GM19438 (cell line): ENCODE results near the gene N4BP2L2.
A peak's percentile ranks its signal among the peaks of the same experiment; 100 is the strongest.

ENCODE experiments used
- ATAC-seq: cut with Tn5 transposase; IDR thresholded peaks from one replicate; pipeline ENCODE4 v1.9.1; 2021; ENCODE audit warnings: low read depth; ENCODE audit not compliant: unreplicated experiment

Gene N4BP2L2

DNA sequence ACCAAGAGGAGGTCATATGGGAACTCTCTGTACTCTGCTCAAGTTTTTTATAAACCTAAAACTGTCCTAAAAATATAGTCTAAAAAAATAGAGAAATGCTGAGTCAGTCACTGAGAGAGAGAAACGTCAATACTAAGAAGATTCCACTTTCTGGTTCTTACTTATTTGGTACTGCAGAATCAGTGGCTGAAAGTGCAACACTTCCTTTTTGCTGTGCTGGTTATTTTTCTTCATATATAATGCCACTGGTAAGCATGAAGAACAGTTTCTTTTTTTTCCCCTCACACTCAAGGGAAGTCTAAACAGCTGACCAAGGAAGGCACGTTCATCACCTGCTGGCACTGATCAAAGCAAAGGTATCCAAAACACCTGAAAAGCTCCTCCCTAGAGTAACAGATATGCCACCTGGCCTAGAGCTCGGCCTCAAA lies 66.4 kb downstream of the N4BP2L2 start:
- ATAC-seq: peak; percentile 81

DNA sequence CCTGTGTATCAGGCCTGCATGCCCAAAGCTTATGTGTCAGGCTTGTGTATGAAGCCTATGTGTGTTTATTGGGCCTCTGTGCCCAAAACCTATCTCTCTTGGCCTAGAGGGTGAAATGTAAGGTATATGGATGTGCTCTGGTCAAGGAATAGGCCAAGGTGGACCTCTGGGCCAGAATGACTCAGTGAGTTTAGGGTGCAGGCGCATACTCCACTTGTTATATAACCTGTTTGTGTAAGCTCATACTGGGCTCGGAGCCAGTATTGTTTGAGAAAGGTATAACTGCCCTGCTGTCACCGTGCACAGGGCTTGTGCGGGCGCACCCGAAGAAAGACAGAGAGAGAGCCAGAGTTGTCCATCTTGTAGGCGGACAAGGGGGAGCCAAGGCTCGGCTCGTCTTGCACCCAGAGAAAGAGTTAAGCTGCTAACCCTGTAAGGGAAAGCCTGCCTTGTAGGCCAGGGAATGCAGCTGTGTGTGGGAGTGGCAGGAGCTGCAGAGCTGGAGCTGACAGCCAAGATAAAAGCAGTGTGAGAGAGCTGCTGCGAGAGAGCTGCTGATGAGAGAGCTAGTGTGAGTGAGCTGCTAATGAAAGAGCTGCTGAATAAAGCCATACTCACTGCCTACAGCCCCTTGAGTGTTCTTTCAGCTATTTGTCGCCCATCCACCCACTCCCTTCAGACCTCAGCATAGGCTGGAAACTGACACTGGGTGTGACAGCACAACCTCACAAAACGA lies 67.2 kb downstream of the N4BP2L2 start:
- ATAC-seq: no peak

DNA sequence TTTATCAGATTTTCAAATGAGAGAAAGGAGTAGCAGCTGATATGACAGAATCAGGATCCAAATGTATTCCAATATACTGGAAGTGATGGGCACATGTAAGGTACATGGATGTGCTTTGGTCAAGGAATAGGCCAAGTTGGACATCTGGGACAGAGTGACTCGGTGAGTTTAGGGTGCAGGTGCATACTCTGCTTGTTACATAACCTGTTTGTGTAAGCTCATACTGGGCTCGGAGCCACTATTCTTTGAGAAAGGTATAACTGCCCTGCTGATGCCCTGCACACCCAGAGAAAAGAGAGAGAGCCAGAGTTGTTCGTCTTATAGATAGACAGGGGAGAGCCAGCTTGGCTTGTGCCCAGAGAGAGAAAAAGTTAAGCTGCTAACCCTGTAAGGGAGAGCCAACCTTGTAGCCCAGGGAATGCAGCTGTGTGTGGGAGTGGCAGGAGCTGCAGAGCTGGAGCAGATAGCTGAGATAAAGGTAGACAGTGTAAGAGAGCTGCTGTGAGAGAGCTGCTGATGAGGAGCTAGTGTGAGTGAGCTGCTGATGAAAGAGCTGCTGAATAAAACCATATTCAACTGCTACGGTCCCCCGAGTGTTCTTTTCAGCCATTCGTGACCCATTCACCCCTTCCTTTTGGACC lies 70.0 kb downstream of the N4BP2L2 start:
- no peak for ATAC-seq

DNA sequence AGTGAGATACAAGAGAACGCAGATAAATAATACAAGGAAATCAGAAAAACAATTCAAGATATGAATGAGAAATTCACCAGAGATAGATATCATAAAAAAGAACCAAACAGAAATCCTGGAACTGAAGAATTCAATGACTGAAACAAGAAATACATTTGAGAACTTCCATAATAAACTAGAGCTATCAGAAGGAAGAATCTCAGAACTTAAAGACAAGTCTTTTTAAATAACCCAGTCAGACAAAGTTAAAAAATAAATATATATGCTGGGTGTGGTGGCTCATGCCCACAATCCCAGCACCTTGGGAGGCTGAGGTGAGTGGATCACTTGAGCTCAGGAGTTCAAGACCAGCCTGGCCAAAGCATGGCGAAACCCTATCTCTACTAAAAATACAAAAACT lies 82.0 kb downstream of the N4BP2L2 start:
- no peak for ATAC-seq

DNA sequence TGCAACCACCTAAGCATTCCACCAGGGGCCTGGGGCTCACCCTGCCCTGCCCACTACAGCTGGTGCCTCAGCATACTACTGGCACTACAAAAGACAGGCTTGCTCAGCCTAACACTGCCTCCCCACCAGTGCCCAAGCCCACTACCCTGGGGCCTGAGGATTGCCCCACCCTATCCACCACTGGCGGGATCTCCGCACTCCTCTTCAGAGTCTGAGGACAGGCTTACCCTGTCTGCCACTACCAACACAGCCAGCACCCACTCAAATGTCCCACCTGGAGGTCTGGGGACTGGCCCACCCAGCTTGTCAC lies 83.0 kb downstream of the N4BP2L2 start:
- ATAC-seq: no peak

DNA sequence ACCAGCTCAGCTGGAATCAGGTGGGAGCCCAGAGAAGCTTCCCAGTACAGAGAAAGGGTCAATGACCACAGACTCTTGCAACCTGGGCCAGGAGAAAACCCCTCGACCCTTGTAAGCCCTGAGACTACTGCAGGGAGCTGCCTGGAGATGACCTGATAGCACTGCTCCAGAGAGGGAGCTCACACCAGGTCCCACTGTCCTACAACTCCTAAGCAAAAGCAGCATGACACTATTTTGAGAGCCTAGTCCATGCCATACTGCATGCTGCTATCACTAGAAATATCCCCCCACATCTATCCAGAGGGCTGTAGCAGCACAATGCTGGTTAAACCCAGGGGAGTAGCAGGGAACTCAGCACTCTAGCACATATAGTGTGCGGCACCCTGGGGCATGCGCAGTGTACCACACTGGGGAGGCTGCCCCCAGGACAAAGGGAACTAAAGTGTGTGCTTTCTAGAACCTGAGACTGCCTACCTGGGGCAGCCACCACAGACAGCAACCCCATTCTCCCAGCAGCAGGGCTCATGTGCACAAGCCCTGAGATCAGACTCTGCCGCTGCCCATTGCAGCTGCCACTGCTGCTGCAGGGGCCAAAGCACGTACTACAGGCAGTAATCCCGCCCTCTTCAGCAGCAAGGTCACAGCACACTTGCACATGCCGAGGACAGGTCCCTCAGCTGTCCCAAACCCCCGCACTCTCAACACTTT lies 83.6 kb downstream of the N4BP2L2 start:
- no peak for ATAC-seq

DNA sequence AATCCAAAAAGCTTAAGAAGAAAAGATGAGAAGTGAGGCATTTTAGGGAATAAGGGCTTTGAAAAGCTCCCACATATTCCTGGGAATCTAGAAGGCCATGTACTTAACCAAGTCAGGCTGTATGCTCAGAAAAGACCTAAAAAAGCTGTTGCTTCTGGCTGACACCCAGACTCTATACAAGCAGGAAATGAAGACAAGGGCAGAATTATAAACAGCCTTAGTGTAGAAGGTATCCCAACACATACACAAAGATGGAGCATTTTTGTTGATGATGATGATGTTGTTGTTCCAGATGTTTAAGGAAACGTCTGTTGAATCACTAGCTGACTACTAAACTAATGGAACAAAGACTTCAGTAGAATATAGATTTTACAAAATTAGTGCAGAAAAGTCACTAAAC lies 84.6 kb downstream of the N4BP2L2 start:
- ATAC-seq: no peak

DNA sequence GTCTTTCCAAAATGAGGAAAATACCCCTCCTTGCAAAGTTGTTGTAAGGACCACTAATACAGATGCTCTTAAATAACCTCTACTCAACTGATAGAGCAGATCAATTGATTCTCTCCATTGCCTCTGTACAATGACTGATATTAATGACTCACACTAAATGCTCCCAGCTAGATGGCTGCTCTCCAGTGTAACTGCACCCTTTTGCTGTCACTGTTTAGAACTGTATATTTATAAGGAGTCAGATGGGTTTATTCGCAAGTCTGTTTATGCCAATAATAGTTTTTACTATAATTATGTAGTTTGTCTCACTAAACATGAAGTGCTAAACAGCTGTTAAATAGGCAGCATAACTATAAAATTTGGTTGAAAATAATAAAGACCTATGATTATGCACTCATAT lies 89.6 kb downstream of the N4BP2L2 start:
- ATAC-seq: no peak

DNA sequence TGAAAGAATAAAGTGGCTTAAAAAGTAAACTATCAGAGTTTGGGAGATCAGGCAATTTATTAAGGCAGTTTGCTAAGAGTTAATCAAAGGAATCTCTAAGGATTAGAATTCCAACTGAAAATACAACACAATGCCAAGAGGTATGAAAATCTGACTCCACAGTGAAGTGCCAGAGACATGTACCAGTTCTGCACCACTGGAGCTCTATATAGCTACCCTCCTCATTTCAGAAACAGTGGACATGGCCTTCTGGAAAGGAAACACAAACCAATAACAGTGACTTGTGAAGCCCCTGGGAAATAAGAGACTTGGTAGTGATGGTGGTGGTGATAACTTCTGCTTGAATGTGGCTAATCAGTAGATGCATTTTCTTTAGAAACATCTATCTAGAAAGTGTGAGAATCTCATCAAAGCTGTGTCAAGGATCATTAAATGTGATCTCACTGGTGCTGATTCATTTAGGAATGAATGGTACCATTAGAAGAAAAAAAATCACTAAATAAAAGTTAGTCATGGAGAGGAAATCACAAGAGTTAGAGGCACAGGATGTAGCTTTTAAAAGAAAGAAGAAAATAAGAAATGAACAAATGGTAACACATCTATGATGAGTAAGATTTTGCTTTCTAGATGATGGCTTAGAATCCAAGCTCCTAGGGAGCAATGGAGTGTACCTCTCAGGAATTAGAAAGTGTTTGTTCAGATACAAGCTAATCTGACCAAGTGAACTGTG lies 90.5 kb downstream of the N4BP2L2 start:
- no peak for ATAC-seq

DNA sequence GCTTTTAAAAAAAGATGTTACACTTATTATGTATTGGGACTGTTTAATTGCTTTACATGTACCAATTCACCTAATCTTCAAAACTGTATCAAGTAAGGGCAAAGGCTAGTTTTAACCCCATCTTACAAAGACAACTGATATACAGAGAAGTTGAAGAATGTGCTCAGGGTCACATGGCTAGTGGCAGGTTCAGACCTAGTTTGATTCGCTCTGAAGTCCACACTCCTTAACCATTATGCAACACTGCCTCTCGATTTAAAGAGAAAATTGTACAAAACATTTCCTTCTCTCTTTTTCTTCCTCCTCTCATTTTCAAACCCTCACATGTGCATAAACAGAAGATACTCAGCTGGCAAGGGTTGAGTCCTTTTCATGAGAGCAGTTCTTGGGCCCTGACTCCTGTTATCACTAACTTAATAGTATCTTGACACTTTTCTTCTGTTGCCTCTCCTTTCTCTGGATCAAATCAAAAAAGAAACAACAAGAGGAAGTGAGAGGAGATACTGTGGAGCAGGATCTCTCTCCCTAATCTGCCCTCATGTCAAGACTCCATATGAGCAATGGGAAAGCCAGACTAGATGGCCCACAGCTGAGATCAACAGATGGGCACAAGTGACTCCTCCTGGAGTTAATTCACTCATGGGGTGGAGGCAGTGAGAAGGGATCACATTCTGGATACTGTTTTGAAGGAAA lies 91.7 kb downstream of the N4BP2L2 start:
- ATAC-seq: no peak

DNA sequence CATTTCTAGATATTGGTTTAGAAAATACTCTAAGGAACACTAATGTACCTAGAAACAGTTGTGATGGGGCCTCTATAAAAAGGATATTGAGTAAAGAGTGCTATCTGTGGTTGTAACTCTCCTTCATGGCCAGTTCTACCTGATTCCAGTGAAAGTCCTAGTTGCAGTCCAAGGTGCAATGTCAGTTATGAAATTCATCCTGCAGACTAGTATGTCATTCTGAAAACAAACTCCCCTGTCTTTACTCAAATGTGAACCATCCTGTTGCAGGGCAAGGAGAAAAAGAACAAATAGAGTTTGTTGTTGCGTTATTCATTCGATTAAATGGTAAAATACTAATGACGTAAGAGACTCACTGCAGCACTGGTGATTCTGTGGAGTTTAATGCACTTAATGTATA lies 92.4 kb downstream of the N4BP2L2 start:
- ATAC-seq: no peak

DNA sequence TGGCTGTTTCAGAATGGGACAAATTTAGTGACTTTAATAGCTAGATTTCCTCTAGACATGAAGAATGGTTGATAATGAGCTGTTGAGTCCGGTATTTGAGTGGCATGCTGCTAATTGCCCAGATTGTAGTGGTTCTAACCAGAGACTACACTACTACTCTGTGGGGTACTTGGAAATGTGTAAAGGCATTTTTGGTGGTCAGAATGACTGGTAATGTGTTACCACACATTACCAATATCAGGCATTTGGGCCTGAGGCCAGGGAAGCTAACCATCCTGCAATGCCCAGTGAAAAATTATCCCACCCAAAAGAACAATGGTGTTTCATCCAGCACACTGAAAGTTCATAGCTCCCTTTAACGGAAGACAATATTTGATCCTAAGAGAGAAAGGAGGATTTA lies 93.1 kb downstream of the N4BP2L2 start:
- no peak for ATAC-seq

DNA sequence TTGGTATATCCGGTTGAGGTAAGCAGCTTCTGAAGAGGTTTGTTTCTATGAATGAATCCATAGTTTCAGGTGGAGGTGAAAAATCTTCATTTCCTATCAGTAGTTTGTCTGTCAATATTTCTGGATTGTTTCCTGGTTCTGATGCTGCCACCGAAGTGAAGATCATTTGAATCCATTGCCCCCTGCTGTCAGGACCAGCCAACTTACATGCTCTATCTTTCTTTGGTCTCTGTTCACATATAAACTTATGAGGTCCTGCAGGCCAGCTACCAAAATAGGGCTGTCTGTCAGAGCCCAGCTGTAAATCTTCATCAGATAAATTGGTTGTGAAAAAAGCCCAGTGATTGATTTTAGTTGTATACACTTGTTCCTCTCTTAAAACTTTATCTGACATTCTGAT lies 95.5 kb downstream of the N4BP2L2 start:
- peak; percentile 69 for ATAC-seq

DNA sequence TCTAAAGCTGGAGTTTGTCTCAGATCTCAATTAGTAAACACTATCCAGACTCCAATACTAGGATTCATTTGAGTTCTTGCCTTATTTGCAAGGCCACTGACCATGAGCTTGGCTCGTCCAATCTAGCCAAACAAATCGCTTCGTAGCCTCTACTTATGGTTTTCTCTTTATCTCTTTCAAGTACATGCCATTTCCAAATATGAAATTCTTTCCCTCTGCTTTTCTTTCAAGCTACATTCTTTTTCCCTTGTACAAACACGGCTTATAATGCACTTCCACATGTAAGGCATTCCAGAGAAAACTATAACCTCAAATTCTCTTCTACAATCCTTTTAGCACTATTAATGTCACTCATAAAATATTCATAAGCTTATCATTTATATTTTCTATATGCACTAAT lies 99.7 kb downstream of the N4BP2L2 start:
- no peak for ATAC-seq

DNA sequence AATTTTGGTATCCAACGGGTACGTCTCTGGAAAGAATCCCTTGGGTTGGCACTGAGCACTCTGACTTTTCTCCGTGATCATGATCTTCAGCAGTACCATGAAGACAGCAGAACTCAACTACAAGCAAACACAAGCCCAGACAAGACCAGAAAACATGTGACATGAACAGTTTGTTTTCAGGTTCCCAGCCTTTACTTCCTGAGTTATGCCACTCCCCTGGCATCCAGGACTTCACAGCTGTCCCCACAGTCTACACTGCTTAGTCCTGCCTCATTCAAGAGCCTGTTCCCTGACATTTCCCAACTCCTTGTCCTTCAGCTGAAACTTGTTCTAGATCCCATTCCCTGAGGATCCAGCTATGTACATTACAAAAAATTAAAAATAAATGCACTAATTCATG lies 105.7 kb downstream of the N4BP2L2 start:
- no peak for ATAC-seq

DNA sequence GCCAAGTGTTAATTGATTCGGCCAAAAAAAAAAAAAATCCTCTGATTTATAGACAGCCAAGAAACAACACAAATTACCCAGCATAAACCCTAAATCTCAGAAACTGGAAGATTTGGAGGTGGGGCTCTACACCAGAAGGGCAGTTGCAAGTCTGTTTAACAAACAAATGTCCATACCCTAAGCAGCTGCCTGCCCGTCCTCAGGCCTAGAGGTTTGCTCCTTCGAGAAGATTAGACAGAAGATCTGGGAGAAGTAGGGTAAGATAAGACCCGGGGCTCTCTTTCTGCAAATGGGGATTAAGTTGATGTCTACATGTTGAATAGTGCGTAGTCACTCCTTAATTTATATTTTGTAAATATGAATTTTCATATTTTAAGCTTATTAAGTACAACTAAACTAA lies 107.2 kb downstream of the N4BP2L2 start:
- ATAC-seq: no peak

DNA sequence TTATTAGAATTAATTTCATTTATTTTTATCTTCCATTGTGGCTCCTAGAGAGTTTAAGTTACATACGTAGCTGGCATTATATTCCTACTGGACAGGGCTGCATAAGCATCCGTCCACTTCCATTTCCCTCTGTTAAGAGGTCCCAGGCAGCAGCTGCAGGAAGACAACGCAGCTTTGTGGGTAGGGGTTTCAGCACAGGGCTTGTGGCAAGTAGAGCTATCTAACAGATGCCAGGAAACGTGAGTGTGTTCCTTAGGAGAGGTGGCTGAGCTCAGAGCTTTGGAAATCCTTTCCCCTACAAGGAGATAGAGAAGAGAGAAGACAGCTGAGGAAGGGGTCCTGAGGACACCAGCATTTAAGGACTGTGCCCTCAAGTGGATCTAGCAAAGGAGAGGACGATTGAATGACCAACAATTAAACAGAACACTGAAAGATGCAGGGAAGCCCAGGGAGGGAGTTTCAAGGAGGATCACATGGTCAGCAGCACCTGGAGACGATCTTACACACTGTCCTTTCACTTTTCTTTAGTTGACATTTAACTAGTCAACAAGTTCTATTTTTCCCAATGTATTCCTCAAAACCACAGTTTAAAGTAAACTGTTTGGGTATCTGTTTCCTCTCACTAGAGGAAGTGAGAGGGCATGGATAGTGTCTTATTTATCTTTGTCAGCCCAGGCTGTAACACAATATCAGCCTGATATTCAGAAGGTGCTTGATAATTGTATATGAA lies 108.4 kb downstream of the N4BP2L2 start:
- ATAC-seq: no peak

DNA sequence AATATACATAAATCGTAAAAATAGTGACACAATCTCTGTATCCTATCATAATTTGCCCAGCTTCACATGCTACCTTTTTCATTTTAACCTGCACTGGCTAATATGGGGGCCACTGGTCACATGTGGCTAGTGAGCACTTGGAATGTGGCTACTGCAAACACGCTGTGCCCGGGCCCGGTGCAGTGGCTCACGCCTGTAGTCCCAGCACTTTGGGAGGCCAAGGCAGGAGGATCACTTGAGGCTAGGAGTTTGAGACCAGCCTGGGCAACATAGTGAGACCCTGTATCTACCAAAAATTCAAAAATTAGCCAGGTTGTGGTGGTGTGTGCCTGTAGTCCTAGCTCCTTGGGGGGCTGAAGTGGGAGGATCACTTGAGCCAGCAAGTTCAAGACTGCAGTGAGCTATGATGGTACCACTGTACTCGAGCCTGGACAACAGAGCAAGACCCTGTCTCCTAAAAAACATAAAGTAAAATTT lies 109.1 kb downstream of the N4BP2L2 start:
- no peak for ATAC-seq

DNA sequence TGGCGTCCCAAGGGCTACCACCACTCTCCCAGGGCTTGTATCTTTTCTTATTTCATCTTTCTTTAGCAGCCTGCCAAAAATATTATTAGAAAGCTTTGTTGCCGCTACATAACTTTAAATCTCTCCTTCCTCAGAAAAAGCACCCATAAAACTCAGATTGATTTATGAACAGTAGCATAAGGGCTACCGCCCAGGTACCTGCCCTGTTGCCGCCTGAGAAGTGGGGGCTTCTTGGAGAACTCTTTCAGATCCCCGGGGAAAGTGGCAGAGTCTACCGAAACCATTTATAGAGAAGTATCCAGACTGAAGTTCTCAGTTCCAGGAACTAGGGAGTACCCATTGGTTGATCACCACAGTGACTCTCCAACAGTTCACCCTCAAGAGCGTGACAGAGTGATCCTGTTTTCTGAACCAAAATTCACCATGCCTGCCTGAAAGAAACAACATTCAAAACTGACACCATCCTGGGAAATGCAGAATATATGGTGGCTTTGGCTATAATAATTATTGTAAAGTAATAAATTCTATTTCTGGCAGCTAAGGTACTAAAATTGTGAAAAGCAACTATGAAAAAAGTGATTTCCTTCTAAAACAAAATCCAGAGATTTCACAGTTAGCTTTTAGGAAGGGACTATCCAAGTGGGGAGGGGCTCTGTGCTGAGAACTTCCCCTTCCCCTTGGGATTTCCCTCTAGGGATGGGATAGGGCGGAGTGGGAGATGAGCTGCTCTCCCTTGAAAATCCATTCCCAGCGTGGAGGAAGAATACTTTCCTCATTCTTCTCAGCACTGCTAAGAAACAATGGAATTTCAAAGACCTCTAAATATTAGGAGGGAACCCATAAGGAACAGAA lies 109.8 kb downstream of the N4BP2L2 start:
- no peak for ATAC-seq
